ENCODE measurements around the gene SLC66A1. TPM values are rescaled to one million over a fixed set of nuclear protein-coding genes. Genes with fewer than 3 reads are reported as not detected.

SLC66A1 gene
- total and polyA plus RNA-seq, 4 donors: 4.0 to 15.2 (median 10.6) TPM

GRCh38 chr1:19317126-19317910, 5.2 kb downstream of the SLC66A1 start:
- 78 to 81% methylated on average over 13 of the region's 13 CpGs for WGBS, 2 donors
- Histone ChIP-seq H3K4me1 (ENCODE audit: control insufficient read depth in 1 of 2, insufficient read depth in 2 of 2, low read length in 2 of 2) (no peaks in the 10 kb centered on the region), H3K27me3 (ENCODE audit: control insufficient read depth in 1 of 2, insufficient read depth in 2 of 2, low read length in 1 of 2) (no peaks in the 10 kb centered on the region), H3K36me3 (ENCODE audit: control insufficient read depth in 1 of 2, insufficient read depth in 2 of 2, low read length in 1 of 2) (no peaks in the 10 kb centered on the region), H3K27ac (ENCODE audit: low read depth in 1 of 2, low read length in 2 of 2) (no peak overlapping the region), H3K9me3 (ENCODE audit: control insufficient read depth, low read length) (no peaks in the 10 kb centered on the region), H3K4me3 (ENCODE audit: low read length in 2 of 2) (no peak overlapping the region)
- intact Hi-C loops (cut with DNase I): no loop called here
- no peak for DNase-seq
- ATAC-seq (ENCODE audit: low FRiP score): no peak

- intact Hi-C loops (cut with DNase I): no loop called here
These were observed 7.1 kb downstream of the SLC66A1 start for GRCh38 chr1:19319196-19319595.

GRCh38 chr1:19321071-19321470, 8.9 kb downstream of the SLC66A1 start:
- ATAC-seq (ENCODE audit: low FRiP score) (no peak), DNase-seq (no peak)
- Histone ChIP-seq H3K4me1 (ENCODE audit: control insufficient read depth in 1 of 2, insufficient read depth in 2 of 2, low read length in 2 of 2) (no peaks in the 10 kb centered on the region), H3K9me3 (ENCODE audit: control insufficient read depth, low read length) (no peaks in the 10 kb centered on the region), H3K27me3 (ENCODE audit: control insufficient read depth in 1 of 2, insufficient read depth in 2 of 2, low read length in 1 of 2) (no peaks in the 10 kb centered on the region), H3K36me3 (ENCODE audit: control insufficient read depth in 1 of 2, insufficient read depth in 2 of 2, low read length in 1 of 2) (no peaks in the 10 kb centered on the region), H3K27ac (ENCODE audit: low read depth in 1 of 2, low read length in 2 of 2) (no peak overlapping the region), H3K4me3 (ENCODE audit: low read length in 2 of 2) (no peak overlapping the region)
- intact Hi-C loops (cut with DNase I): no loop called here
- WGBS, 2 donors: 88 to 93% methylated on average over 3 of the region's 3 CpGs

More at GRCh38 chr1:19319196-19319595, 7.1 kb downstream of the SLC66A1 start:
- no peaks in the 10 kb centered on the region for H3K4me1 ChIP-seq (ENCODE audit: control insufficient read depth in 1 of 2, insufficient read depth in 2 of 2, low read length in 2 of 2)
- no peak overlapping the region for H3K4me3 ChIP-seq (ENCODE audit: low read length in 2 of 2)
- no peaks in the 10 kb centered on the region for H3K9me3 ChIP-seq (ENCODE audit: control insufficient read depth, low read length)
- no peaks in the 10 kb centered on the region for H3K27me3 ChIP-seq (ENCODE audit: control insufficient read depth in 1 of 2, insufficient read depth in 2 of 2, low read length in 1 of 2)
- ATAC-seq (ENCODE audit: low FRiP score): no peak
- DNase-seq: no peak
- WGBS, 2 donors: 65 to 83% methylated on average over 3 of the region's 3 CpGs
- no peaks in the 10 kb centered on the region for H3K36me3 ChIP-seq (ENCODE audit: control insufficient read depth in 1 of 2, insufficient read depth in 2 of 2, low read length in 1 of 2)
- no peak overlapping the region for H3K27ac ChIP-seq (ENCODE audit: low read depth in 1 of 2, low read length in 2 of 2)

- intact Hi-C loops (cut with DNase I): no loop called here
- no peaks in the 10 kb centered on the region for H3K36me3 ChIP-seq (ENCODE audit: control insufficient read depth in 1 of 2, insufficient read depth in 2 of 2, low read length in 1 of 2)
- no peak overlapping the region for H3K4me3 ChIP-seq (ENCODE audit: low read length in 2 of 2)
- DNase-seq (no peak), ATAC-seq (ENCODE audit: low FRiP score) (no peak)
- 75 to 88% methylated on average over 10 of the region's 10 CpGs for WGBS, 2 donors
- H3K27ac ChIP-seq (ENCODE audit: low read depth in 1 of 2, low read length in 2 of 2): no peak overlapping the region
- no peaks in the 10 kb centered on the region for H3K27me3 ChIP-seq (ENCODE audit: control insufficient read depth in 1 of 2, insufficient read depth in 2 of 2, low read length in 1 of 2)
- no peaks in the 10 kb centered on the region for H3K9me3 ChIP-seq (ENCODE audit: control insufficient read depth, low read length)
- H3K4me1 ChIP-seq (ENCODE audit: control insufficient read depth in 1 of 2, insufficient read depth in 2 of 2, low read length in 2 of 2): no peaks in the 10 kb centered on the region
These were observed 10.4 kb downstream of the SLC66A1 start for GRCh38 chr1:19322481-19322880.

GRCh38 chr1:19323987-19324664, 12.0 kb downstream of the SLC66A1 start:
- intact Hi-C loops (cut with DNase I): no loop called here
- Histone ChIP-seq H3K27me3 (ENCODE audit: control insufficient read depth in 1 of 2, insufficient read depth in 2 of 2, low read length in 1 of 2) (no peaks in the 10 kb centered on the region), H3K27ac (ENCODE audit: low read depth in 1 of 2, low read length in 2 of 2) (no peak overlapping the region), H3K4me1 (ENCODE audit: control insufficient read depth in 1 of 2, insufficient read depth in 2 of 2, low read length in 2 of 2) (no peaks in the 10 kb centered on the region), H3K36me3 (ENCODE audit: control insufficient read depth in 1 of 2, insufficient read depth in 2 of 2, low read length in 1 of 2) (no peaks in the 10 kb centered on the region), H3K4me3 (ENCODE audit: low read length in 2 of 2) (no peak overlapping the region), H3K9me3 (ENCODE audit: control insufficient read depth, low read length) (no peaks in the 10 kb centered on the region)
- ATAC-seq (ENCODE audit: low FRiP score) (no peak), DNase-seq (no peak)
- WGBS, 2 donors: 84 to 92% methylated on average over 23 of the region's 23 CpGs

GRCh38 chr1:19324665-19324990, 12.5 kb downstream of the SLC66A1 start:
- 94 to 98% methylated on average over 9 of the region's 9 CpGs for WGBS, 2 donors
- Histone ChIP-seq H3K4me3 (ENCODE audit: low read length in 2 of 2) (no peak overlapping the region), H3K27ac (ENCODE audit: low read depth in 1 of 2, low read length in 2 of 2) (no peak overlapping the region), H3K9me3 (ENCODE audit: control insufficient read depth, low read length) (no peaks in the 10 kb centered on the region), H3K36me3 (ENCODE audit: control insufficient read depth in 1 of 2, insufficient read depth in 2 of 2, low read length in 1 of 2) (no peaks in the 10 kb centered on the region), H3K27me3 (ENCODE audit: control insufficient read depth in 1 of 2, insufficient read depth in 2 of 2, low read length in 1 of 2) (no peaks in the 10 kb centered on the region), H3K4me1 (ENCODE audit: control insufficient read depth in 1 of 2, insufficient read depth in 2 of 2, low read length in 2 of 2) (no peaks in the 10 kb centered on the region)
- DNase-seq (no peak), ATAC-seq (ENCODE audit: low FRiP score) (no peak)
- intact Hi-C loops (cut with DNase I): no loop called here

- Histone ChIP-seq H3K9me3 (ENCODE audit: control insufficient read depth, low read length) (no peaks in the 10 kb centered on the region), H3K27me3 (ENCODE audit: control insufficient read depth in 1 of 2, insufficient read depth in 2 of 2, low read length in 1 of 2) (no peaks in the 10 kb centered on the region), H3K36me3 (ENCODE audit: control insufficient read depth in 1 of 2, insufficient read depth in 2 of 2, low read length in 1 of 2) (no peaks in the 10 kb centered on the region), H3K27ac (ENCODE audit: low read depth in 1 of 2, low read length in 2 of 2) (no peak overlapping the region), H3K4me3 (ENCODE audit: low read length in 2 of 2) (no peak overlapping the region), H3K4me1 (ENCODE audit: control insufficient read depth in 1 of 2, insufficient read depth in 2 of 2, low read length in 2 of 2) (no peaks in the 10 kb centered on the region)
- ATAC-seq (ENCODE audit: low FRiP score) (no peak), DNase-seq (no peak)
- intact Hi-C loops (cut with DNase I): no loop called here
- 83 to 88% methylated on average over 19 of the region's 19 CpGs for WGBS, 2 donors
These were observed 13.3 kb downstream of the SLC66A1 start for GRCh38 chr1:19325368-19325957.

GRCh38 chr1:19325958-19326747, 14.0 kb downstream of the SLC66A1 start:
- Histone ChIP-seq H3K27ac (ENCODE audit: low read depth in 1 of 2, low read length in 2 of 2) (no peak overlapping the region), H3K9me3 (ENCODE audit: control insufficient read depth, low read length) (no peaks in the 10 kb centered on the region), H3K36me3 (ENCODE audit: control insufficient read depth in 1 of 2, insufficient read depth in 2 of 2, low read length in 1 of 2) (no peaks in the 10 kb centered on the region), H3K4me3 (ENCODE audit: low read length in 2 of 2) (no peak overlapping the region), H3K4me1 (ENCODE audit: control insufficient read depth in 1 of 2, insufficient read depth in 2 of 2, low read length in 2 of 2) (no peaks in the 10 kb centered on the region), H3K27me3 (ENCODE audit: control insufficient read depth in 1 of 2, insufficient read depth in 2 of 2, low read length in 1 of 2) (no peaks in the 10 kb centered on the region)
- intact Hi-C loops (cut with DNase I): no loop called here
- DNase-seq: no peak
- no peak for ATAC-seq (ENCODE audit: low FRiP score)
- WGBS, 2 donors: 85 to 87% methylated on average over 32 of the region's 32 CpGs
